ENCODE data around the gene ADCY5.

DNA sequence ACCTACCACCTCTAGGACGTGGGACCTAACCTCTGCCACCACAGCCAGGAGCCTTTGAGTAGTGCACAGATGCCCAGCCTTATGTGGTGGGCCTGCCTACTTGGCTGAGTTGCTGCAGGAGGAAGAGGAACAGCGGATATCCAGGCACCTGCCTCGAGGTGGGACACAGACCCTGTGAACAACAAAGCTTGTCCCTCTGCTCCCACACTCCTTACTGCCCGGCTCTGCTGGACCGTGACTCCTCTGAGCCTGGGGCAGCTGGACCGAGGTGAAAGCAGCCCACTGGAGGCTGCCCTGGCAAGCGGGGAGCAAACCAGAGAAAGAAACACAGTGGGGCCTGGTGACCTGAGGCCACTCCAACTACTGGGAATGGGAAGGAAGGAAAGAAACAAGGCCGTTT lies 149.3 kb downstream of the ADCY5 start:
- TF ChIP-seq, protein P1, sequence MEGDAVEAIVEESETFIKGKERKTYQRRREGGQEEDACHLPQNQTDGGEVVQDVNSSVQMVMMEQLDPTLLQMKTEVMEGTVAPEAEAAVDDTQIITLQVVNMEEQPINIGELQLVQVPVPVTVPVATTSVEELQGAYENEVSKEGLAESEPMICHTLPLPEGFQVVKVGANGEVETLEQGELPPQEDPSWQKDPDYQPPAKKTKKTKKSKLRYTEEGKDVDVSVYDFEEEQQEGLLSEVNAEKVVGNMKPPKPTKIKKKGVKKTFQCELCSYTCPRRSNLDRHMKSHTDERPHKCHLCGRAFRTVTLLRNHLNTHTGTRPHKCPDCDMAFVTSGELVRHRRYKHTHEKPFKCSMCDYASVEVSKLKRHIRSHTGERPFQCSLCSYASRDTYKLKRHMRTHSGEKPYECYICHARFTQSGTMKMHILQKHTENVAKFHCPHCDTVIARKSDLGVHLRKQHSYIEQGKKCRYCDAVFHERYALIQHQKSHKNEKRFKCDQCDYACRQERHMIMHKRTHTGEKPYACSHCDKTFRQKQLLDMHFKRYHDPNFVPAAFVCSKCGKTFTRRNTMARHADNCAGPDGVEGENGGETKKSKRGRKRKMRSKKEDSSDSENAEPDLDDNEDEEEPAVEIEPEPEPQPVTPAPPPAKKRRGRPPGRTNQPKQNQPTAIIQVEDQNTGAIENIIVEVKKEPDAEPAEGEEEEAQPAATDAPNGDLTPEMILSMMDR (IDR thresholded peaks at IDR 0.05; ENCODE audit: poor library complexity), result no peak
- TF ChIP-seq EZH2 (IDR thresholded peaks at IDR 0.05; ENCODE audit: borderline replicate concordance) (no peak), EZH2phosphoT487 (IDR thresholded peaks at IDR 0.05; ENCODE audit: low read depth, severe bottlenecking, unreplicated experiment) (no peak)
